GM12801 (cell line): Measurements from ENCODE around the gene MAP4K1.

Experiments
- CTCF ChIP-seq: IDR thresholded peaks from one replicate; pipeline ENCODE4 v1.5.1; 2011; ENCODE audit warnings: control low read depth; ENCODE audit not compliant: insufficient read length; ENCODE audit errors: extremely low read depth

MAP4K1 gene

GRCh38 chr19:38583219-38583984 lies 34.4 kb downstream of the MAP4K1 start:
- TF ChIP-seq CTCF, result no peak

- TF ChIP-seq CTCF, result no peak
Measured at GRCh38 chr19:38580080-38580479, 37.7 kb downstream of the MAP4K1 start.

DNA sequence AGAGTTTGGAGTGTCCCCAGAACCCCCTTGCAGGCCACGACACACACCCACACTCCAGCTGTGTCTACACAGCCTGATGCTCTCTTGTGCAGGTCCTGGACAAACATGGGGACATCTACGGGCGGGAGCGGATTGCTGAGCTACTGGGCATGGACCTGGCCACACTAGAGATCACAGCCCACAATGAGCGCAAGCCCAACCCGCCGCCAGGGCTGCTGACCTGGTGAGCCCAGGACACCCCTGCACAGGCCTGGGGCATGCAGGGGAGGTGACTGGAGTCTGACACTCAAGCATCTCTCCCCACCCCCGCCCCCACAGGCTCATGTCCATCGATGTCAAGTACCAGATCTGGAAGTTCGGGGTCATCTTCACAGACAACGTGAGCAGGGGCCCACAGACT lies 39.9 kb downstream of the MAP4K1 start:
- TF ChIP-seq CTCF, result no peak

DNA sequence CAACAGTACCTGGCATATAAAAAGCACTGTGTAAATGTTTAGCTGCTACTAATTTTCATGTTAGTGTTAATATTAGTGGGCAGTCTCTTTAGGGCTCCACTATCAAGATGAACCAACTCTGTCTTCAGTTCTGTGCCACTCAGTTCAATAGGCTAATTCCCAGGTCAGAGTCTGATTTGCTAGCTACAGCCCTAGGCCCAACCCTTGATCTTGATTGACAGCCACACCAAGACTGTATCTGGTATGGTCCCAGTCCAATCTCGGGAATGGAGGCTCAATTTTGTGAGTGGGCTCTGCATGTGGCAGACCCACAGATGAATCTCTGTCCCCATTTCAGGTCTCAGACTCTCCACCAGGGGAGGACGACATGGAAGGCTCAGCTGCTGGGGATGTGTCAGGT lies 46.1 kb downstream of the MAP4K1 start:
- no peak for TF ChIP-seq CTCF

- TF ChIP-seq CTCF, result no peak
Measured at GRCh38 chr19:38569368-38569983, 48.3 kb downstream of the MAP4K1 start.

- no peak for TF ChIP-seq CTCF
Measured at GRCh38 chr19:38565691-38566105, 52.1 kb downstream of the MAP4K1 start.

DNA sequence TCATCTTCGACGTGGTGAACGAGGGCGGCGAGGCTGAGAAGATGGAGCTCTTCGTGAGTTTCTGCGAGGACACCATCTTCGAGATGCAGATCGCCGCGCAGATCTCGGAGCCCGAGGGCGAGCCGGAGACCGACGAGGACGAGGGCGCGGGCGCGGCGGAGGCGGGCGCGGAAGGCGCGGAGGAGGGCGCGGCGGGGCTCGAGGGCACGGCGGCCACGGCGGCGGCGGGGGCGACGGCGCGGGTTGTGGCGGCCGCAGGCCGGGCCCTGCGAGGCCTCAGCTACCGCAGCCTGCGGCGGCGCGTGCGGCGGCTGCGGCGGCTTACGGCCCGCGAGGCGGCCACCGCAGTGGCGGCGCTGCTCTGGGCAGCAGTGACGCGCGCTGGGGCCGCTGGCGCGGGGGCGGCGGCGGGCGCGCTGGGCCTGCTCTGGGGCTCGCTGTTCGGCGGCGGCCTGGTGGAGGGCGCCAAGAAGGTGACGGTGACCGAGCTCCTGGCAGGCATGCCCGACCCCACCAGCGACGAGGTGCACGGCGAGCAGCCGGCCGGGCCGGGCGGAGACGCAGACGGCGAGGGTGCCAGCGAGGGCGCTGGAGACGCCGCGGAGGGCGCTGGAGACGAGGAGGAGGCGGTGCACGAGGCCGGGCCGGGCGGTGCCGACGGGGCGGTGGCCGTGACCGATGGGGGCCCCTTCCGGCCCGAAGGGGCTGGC lies 52.6 kb downstream of the MAP4K1 start:
- TF ChIP-seq CTCF, result no peak
